B cell (primary cell): Measurements from ENCODE around the gene VASH1.

Source experiments
- CTCF ChIP-seq: fragments of 200-600 bp; IDR thresholded peaks from one replicate; pipeline ENCODE4 v1.8.0; 2022; ENCODE audit warnings: antibody characterized with exemption, mild to moderate bottlenecking
- EZH2 ChIP-seq: IDR thresholded peaks from 2 replicates; pipeline ENCODE4 v1.6.1; 2012; ENCODE audit warnings: borderline replicate concordance, low read depth, mild to moderate bottlenecking, moderate library complexity, low read length; ENCODE audit not compliant: insufficient read depth, poor library complexity, severe bottlenecking

- TF ChIP-seq CTCF (no peak), EZH2 (no peak)
Measured at GRCh38 chr14:76832503-76832988, 71.3 kb downstream of the VASH1 start.
